ENCODE measurements around the gene SLC25A45.

GRCh38 chr11:65419460-65419771 is 37.0 kb upstream of the SLC25A45 start:
- TF ChIP-seq EZH2phosphoT487 (IDR thresholded peaks at IDR 0.05; ENCODE audit: unreplicated experiment) (no peak), CTCF (conservative IDR thresholded peaks at IDR 0.05; ENCODE audit: low read depth in 2 of 2) (no peak), POLR2AphosphoS5 (IDR thresholded peaks at IDR 0.05; ENCODE audit: low read depth) (no peak), EZH2 (IDR thresholded peaks at IDR 0.05; ENCODE audit: low read depth, unreplicated experiment) (no peak), CREB1 (CRISPR knock-in tag; IDR thresholded peaks at IDR 0.05; ENCODE audit: low read depth) (no peak), ZNF462 (CRISPR knock-in tag; IDR thresholded peaks at IDR 0.05) (no peak), ETS1 (IDR thresholded peaks at IDR 0.05) (no peak)

Data from GM23338 (cell line).